GM18502 (cell line): Measurements from ENCODE around the gene SNRPA.
"Not testable (repeated sequence)": the region's sequence is repeated elsewhere in the genome, so short reads cannot be mapped to it uniquely, and the experiment has no call there.

Experiments used
- ATAC-seq: cut with Tn5 transposase; IDR thresholded peaks from one replicate; pipeline ENCODE4 v1.9.1; 2021; ENCODE audit warnings: mild to moderate bottlenecking; ENCODE audit not compliant: unreplicated experiment, poor library complexity

The SNRPA gene

DNA sequence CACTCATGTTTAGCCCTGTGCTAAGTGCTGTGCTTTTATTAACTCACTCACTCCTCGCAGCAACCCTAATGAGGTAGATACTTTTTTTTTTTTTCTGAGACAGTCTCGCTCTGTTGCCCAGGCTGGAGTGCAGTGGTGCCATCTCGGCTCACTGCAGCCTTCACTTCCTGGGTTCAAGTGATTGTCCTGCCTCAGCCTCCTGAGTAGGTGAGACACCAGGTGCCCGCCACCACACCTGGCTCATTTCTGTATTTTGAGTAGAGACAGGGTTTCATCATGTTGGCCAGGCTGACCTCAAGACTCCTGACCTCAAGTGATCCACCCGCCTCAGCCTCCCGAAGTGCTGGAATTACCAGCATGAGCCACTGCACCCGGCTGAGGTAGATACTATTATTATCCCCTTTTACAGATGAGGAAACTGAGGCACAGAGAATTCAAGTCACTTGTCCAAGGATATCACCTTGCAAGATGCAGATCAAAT is 31.5 kb upstream of the SNRPA start:
- ATAC-seq: no peak

- ATAC-seq: no peak
Measured at GRCh38 chr19:40721140-40721486, 29.9 kb upstream of the SNRPA start.

DNA sequence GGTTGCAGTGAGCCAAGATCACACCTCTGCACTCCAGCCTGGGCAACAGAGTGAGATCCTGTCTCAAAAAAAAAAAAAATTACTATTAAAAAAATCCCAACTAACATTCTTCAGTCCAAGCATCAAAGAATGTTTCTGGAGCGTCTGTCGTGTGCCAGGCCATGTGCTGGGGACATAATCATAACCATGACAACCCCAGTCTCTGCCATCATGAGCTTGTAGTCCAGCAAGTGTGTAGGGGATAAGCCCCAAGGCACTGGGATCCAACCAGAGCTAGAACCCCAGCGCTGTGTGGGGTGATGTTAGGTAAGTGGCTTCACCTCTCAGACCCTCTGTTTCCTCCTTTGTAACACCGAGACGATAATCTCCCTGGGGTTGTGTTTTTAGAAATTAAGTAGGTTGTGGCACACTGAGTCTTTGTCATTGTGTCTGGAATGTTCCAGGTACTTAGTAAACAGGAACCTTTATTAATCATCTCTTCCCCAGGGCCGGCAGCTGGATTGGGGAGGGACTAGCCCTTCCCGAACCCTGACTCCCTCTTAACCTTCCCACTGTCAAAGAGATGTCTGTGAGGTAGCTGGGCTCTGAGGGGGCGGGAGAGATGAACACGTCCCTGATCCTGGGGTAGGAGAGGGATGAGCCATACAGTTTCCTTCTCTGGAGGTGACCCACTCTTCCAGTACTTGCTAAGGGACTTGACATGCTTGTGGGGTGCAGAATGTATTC is 28.9 kb upstream of the SNRPA start:
- no peak for ATAC-seq

DNA sequence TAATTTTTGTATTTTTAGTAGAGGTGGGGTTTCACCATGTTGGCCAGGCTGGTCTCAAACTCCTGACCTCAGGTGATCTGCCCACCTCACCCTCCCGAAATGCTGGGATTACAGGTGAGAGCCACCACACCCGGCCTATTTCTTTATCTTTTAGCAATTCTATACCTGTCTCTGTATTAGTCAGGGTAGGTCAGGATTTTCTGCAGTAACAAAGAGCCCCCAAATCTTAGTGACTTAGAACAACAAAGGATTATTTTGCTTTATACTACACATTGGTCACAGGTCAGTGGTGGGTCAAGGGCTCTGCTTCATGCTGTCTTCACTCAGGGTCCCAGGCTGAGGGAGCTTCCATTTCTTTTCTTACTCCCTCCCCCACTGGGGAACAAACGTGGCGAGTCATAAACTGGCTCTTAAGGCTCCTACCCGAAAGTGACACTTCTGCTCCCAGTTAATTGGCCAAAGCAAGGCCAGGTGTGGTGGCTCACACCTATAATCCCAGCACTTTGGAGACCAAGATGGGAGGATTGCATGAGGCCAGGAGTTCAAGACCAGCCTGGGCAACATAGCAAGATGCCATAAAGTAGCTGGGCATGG is 27.2 kb upstream of the SNRPA start:
- no peak for ATAC-seq

GRCh38 chr19:40724315-40724714 is 26.7 kb upstream of the SNRPA start:
- ATAC-seq: no peak

DNA sequence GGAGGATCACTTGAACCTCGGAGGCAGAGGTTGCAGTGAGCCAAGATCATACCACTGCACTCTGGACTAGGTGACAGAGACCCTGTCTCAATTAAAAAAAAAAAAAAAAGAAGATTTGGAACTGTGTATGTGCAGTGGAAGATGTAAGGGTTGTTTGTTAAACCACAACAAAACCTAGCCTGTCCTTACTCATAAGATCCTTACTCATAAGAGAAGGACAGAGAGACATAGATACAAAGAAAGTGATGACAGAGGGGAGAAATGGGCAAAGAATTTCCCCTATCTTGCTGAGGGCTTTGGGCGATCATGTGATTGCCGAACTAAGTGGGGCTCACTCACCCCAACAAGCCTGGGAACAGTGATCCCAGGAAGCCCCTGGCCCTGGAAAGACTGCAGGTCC is 26.1 kb upstream of the SNRPA start:
- ATAC-seq: no peak

- ATAC-seq: no peak
Measured at GRCh38 chr19:40726279-40726678, 24.7 kb upstream of the SNRPA start.

DNA sequence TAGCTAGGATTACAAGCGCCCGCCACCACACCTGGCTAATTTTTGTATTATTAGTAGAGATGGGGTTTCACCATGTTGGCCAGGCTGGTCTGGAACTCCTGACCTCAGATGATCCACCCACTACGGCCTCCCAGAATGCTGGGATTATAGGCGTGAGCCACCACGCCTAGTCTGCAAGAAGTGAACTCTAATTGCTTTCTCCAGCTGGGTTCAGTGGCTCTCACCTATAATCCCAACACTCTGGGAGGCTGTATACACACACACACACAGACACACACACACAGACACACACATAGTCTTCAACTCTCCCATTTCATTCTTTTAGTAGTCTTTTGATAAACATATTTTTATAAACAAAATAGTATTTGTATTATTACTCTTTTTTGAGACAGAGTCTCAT is 20.9 kb upstream of the SNRPA start:
- not testable (repeated sequence) for ATAC-seq

DNA sequence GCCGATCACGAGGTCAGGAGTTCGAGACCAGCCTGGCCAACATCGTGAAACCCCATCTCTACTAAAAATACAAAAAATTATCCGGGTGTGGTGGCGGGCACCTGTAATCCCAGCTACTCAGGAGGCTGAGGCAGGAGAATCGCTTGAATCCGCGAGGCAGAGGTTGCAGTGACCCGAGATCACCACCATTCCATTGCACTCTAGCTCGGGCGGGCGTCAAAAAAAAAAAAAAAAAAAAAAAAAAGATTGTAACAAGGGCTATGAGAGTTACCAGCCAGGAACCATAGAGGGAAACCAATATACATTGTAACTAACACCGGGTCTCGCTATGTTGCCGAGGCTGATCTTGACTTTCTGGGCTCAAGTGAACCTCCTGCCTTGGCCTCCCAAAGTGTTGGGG is 18.7 kb upstream of the SNRPA start:
- not testable (repeated sequence) for ATAC-seq

DNA sequence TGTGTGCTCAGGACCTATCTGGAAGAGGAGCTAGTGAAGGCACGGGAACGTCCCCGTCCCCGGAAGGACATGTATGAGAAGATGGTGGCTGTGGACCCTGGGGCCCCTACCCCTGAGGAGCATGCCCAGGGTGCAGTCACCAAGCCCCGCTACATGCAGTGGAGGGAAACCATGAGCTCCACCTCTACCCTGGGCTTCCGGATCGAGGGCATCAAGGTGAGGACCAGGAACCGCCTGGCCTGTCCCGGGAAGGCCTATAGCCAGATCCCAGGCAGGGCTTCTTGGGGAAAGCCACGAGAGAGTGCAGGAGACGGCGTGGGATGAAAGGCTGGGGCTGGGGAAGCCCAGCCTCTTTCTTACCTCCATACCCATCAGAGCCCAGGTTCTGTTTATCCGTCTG is 17.9 kb upstream of the SNRPA start:
- no peak for ATAC-seq

DNA sequence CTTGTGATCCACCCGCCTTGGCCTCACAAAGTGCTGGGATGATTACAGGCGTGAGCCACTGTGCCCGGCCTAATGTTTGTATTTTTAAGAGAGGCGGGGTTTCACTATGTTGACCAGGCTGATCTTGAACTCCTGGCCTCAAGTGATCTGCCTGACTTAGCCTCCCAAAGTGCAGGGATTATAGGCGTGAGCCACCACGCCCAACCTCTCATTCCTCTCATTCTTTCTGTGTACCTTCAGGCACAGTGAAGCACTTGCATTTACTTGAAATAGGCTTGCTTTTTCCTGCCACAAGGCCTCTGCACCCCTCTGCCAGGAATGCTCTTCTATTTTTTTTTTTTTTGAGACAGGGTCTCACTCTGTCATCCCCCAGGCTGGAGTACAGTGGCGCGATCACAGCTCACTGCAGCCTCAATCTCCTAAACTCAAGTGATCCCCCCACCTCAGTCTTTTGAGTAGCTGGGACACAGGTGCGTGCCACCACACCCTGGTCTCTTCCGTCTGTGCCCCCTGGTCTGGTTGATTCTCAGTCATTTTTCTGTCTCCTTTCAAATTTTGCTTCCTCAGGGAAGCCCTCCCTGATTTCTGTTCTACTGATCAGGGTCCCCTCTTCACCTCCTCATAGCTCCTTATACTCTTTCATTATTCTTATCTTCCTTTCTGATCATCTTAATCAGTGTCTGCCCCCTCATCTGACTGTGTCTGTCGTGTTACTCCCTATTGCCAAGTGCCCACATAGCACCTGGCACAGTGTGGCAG is 15.8 kb upstream of the SNRPA start:
- no peak for ATAC-seq

GRCh38 chr19:40736661-40737060 is 14.3 kb upstream of the SNRPA start:
- no peak for ATAC-seq

GRCh38 chr19:40737102-40737644 is 13.8 kb upstream of the SNRPA start:
- no peak for ATAC-seq

GRCh38 chr19:40739030-40739839 is 11.8 kb upstream of the SNRPA start:
- no peak for ATAC-seq

DNA sequence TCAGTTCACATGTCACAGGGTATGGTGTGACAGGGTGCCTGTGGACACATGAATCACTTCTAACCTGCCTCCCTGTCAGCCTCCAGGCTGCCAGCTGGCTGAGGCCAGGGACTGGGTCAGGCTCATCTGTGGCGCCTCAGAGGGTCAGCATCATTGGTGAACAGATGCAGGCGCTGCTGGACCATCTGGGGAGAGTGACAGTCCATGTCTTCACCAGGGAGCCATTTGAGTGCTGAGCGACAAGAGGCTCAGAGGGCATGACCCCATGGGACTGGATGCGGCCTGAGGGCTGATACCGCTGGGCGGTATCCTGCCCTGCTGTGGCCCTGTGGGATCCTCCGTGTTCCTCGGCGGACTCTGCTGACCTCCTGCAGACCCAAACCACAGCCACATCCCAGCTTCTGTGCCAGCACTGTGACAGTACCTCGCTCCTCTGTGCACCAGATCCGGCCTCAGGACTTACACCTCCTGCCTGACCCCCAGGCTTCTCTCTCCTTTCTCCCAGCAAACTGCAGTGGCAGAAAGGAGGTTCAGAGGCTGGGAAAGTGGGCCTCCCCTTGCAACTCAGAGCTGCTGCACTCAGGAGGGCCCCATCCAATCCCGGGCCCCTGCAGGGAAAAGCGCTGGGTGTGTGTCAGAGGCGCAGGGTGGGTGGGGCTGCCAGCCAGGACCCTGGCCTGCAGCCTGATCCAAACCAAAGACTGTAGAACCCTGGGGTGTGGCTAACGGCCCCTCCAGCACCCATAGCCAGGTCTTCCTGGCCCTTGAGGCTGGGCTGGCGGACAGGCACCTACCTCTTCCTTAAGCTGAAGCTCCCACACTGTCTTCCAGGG is 10.9 kb upstream of the SNRPA start:
- ATAC-seq: no peak

DNA sequence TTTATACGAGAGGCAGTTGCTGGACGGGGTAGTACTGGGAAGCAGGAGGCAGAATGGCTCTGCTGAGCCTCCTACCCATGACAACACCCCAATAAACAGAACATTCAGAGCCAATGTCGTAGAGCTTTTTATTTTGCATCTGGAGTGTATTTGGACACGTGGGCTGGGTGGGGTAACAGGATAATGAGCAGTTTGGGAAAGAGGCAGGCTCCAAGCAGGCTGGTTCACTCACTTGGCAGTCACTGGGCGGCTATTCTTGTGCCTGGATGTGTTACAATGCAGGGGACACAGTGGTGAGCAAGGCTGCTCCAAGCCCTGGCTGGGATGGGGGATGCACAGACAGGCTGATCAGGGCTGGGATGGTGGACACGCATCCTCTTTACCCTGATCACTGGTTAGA is 10.3 kb upstream of the SNRPA start:
- no peak for ATAC-seq

DNA sequence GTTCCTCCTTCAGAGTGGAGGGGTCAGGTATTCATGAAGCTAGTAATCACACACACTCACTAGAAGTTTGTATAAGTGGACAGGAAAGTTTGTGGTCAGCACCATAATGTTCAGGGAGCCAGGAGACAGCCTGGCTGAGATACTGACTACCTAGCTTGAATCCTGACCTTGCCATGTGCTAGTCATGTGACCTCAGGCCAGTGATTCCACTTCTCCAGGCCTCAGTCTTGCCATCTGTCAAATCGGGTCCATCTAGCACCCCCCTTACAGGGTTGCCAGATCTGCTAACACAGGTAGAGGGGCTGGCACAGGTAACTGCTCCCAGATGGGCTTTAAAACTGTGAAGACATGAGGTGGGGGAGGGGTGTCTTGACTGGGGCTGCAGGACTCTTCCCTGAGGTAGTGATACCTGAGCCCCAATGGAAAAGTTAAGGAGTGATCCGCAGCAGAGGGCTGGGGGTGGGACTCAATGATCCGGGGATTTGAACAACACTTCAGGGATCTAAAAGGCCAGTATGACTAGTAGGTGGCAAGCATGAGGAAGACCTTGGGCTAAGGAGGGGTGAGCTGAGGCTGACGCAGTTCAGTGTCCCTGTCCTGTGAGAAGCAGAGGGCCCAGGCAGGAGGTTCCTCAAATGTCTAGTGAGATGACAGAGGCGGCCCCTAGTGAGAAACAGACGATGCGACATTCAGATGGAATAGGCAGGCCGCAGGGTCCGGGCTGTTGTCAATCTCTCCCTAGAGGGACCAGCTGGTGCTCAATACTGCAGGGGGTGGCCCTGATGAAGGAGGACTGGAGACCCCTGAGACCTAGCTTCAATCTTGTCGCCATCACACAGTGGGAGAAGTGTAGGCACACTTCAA is 9.2 kb upstream of the SNRPA start:
- ATAC-seq: no peak

DNA sequence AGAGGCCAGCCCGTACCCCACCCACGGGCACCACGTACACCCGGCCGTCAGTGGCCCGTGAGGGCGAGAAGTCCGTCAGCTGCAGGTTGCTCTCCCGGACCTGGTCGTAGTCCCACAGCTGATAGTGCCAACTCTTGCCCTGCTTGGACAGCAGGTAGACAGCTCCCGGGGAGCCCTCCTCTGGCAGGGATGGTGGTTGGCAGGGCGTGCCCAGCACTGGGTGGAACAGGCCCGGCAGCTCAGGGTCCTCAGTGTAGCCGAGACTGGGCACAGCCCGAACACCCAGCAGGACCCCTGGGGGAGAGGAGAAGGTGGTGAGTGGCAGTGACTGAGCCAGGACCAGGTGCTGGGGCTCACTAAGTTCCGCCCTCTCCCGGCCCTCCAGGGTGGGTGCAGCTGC is 8.5 kb upstream of the SNRPA start:
- ATAC-seq: no peak

DNA sequence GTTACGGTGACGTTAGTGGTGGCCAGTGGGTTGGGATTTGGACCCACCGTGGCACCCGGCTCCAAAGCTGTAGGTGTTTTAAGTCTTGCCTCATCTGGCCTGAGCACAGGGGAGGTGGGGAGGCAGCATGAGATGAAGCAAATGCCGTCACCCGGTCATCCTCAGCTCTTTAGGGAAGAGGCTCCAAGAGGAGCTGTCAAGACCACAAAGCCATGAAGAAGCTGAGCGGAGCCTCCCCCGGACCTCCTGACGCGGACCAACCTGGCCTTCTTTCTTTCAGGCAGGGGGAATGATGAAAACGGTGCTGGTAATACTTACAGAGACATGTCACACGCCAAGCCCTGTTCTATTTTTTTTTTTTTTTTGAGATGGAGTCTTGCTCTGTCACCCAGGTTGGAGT is 8.1 kb upstream of the SNRPA start:
- ATAC-seq: no peak
